Heart left ventricle (tissue), 16 donors: ENCODE data around the gene CAMTA1. TPM values are rescaled to one million over a fixed set of nuclear protein-coding genes. Genes with fewer than 3 reads are reported as not detected.

ENCODE experiments used
- ATAC-seq, 4 donors: fragments of 200-7000 bp; cut with Tn5 transposase; one replicate each; pipeline ENCODE4 v1.9.1; 2020 to 2022; ENCODE audit warnings: moderate library complexity in 4 of 4, mild to moderate bottlenecking in 3 of 4, moderate number of reproducible peaks in 1 of 4
- DNase-seq, 5 donors: peaks; one replicate each; pipeline ENCODE4 v3.0.0-alpha.2; 2020
- H3K27ac ChIP-seq, 12 donors: fragments of 200-600 bp; sonication (generic) in 4 of 12; one replicate each; pipeline versions ENCODE4 v1.5.0 to v1.8.0; 2016 to 2022; ENCODE audit warnings: mild to moderate bottlenecking in 2 of 12
- H3K27me3 ChIP-seq, 9 donors: fragments of 200-600 bp; sonication (generic) in 2 of 9; one replicate each; pipeline versions ENCODE4 v1.5.1 to v1.8.0; 2016 to 2022; ENCODE audit warnings: mild to moderate bottlenecking in 3 of 9
- H3K36me3 ChIP-seq, 9 donors: fragments of 200-600 bp; sonication (generic) in 2 of 9; one replicate each; pipeline versions ENCODE4 v1.5.0 to v1.8.0; 2018 to 2022; ENCODE audit warnings: mild to moderate bottlenecking in 2 of 9
- H3K4me1 ChIP-seq, 12 donors: fragments of 200-600 bp; sonication (generic) in 4 of 12; one replicate each; pipeline versions ENCODE4 v1.5.0 to v1.8.0; 2016 to 2022; ENCODE audit warnings: mild to moderate bottlenecking in 3 of 12
- H3K4me3 ChIP-seq, 12 donors: fragments of 200-600 bp; sonication (generic) in 4 of 12; one replicate each; pipeline versions ENCODE4 v1.5.0 to v1.8.0; 2017 to 2022; ENCODE audit warnings: mild to moderate bottlenecking in 9 of 12, moderate library complexity in 4 of 12
- H3K9me3 ChIP-seq, 12 donors: fragments of 200-600 bp; sonication (generic) in 4 of 12; one replicate each; pipeline versions ENCODE4 v1.5.0 to v1.8.0; 2016 to 2022; ENCODE audit warnings: mild to moderate bottlenecking in 1 of 12
- POLR2A ChIP-seq, 2 donors: fragments of 450-650 bp; IDR thresholded peaks; one replicate each; pipeline ENCODE4 v1.6.1; 2017; ENCODE audit warnings: antibody characterized with exemption in 2 of 2, mild to moderate bottlenecking in 2 of 2, moderate library complexity in 2 of 2
- WGBS, 4 donors: extraction: QIAGEN DNeasy Blood & Tissue Kit in 2 of 4; methylation state at CpG; one replicate each; pipeline versions ENCODE4 v1.1.5 to v1.1.7; 2013 to 2018; 5-methylcytosine and 5-hydroxymethylcytosine counted together
- intact Hi-C, 10 donors: fragments of 100-400 bp; cut with DNase I; formaldehyde crosslinking; loops; one replicate each; pipeline versions ENCODE4 v1.11.1 to v1.14.2; 2022
- polyA plus RNA-seq, 2 donors: library from polyadenylated mRNA; stranded (reverse); fragments of 200-250 nt; gene quantifications; one replicate each; pipeline ENCODE4 v1.2.3, GENCODE V29; 2013
- total RNA-seq, 9 donors: library from RNA; depleted of rRNA in 2 of 9; stranded (reverse); fragments of >200 nt in 2 of 9; fragmentation: NEBNext Ultra II Directional in 3 of 9; extraction: Animal tissue kit (Norgen Biotek cat#: 25700) in 3 of 9; gene quantifications; one replicate each; pipeline versions ENCODE4 v1.1.0 to v1.2.4, GENCODE V29; 2016 to 2023
- TF ChIP-seq, protein P1 (sequence below), 12 donors: fragments of 200-600 bp; sonication (generic) in 4 of 12; IDR thresholded peaks; one replicate each; pipeline versions ENCODE4 v1.5.0 to v1.8.0; 2018 to 2022; ENCODE audit warnings: antibody characterized with exemption in 12 of 12, mild to moderate bottlenecking in 5 of 12
- donor health status: ischemic (EF 13 %, LVEDD 7.1; RV severe dilation, severe dysfunction).
- donor health status: healthy with polysubstance abuse.
- donor health status: DM: no; HTN: yes; CAD: no.
- donor health status: DM: no; HTN: no; CAD: no.
- donor health status: ischemic (EF 25% LVEDD 6.9; RV normal size, moderate dysfunction).
- donor health status: ischemic (EF 25% LVEDD 5.7; RV mildly dilated, moderate dysfunction).
- donor health status: healthy.
- donor health status: DM: yes; HTN: yes; CAD: no.
- donor health status: ischemic (EF 35%, LVEDD 5.7; RV mildly dilated, moderate dysfunction).
- donor health status: nonischemic (EF 11% LVEDD 7.7; RV severe dilation, severe dysfunction).
- donor health status: DM: yes; HTN: yes; CAD: no.
- donor health status: PGD.
- donor health status: ischemic (EF 29% LVEDD 5.4; RV normal size, mild dysfunction).
- donor health status: nonischemic (EF 23%, LVEDD 6.1; RV moderate dilation, normal function).

Gene CAMTA1
- total and polyA plus RNA-seq, 11 donors: 114 to 303 (median 137) TPM

DNA sequence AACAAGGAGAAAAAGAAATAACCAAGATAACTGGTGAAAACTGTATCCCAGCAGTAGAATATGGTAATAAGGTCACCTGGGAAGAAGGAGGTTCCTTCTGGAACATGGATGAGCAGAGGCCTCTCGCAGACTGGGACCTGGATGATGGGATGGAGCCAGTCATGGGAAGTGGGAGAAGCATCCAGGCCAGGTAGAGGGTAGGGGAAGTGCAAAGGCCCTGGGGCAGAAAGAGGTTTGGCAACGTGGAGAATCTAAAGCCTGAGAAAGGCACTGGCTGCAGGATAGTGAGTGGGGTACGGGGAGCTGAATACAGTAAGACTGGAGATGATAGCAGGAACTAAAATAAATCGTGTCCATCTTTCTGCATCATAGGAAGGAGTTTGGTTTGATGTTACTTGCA is 889.7 kb downstream of the CAMTA1 start:
- Histone ChIP-seq H3K9me3 (no peaks in the 10 kb centered on the region), H3K27ac (no peak overlapping the region), H3K36me3 (no peaks in the 10 kb centered on the region), H3K4me3 (no peak overlapping the region), H3K27me3 (no peaks in the 10 kb centered on the region), H3K4me1 (peaks cover 0 to 23% (median 10%) of the 10 kb centered on the region in 12 donors)
- no peak for TF ChIP-seq POLR2A (IDR thresholded peaks at IDR 0.05)
- TF ChIP-seq, protein P1, sequence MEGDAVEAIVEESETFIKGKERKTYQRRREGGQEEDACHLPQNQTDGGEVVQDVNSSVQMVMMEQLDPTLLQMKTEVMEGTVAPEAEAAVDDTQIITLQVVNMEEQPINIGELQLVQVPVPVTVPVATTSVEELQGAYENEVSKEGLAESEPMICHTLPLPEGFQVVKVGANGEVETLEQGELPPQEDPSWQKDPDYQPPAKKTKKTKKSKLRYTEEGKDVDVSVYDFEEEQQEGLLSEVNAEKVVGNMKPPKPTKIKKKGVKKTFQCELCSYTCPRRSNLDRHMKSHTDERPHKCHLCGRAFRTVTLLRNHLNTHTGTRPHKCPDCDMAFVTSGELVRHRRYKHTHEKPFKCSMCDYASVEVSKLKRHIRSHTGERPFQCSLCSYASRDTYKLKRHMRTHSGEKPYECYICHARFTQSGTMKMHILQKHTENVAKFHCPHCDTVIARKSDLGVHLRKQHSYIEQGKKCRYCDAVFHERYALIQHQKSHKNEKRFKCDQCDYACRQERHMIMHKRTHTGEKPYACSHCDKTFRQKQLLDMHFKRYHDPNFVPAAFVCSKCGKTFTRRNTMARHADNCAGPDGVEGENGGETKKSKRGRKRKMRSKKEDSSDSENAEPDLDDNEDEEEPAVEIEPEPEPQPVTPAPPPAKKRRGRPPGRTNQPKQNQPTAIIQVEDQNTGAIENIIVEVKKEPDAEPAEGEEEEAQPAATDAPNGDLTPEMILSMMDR (IDR thresholded peaks at IDR 0.05): no peak
- WGBS, 4 donors: 81 to 89% (median 82%) methylated on average over 4 of the region's 4 CpGs
- DNase-seq: peak in 2 of 5 donors; percentile 4 to 10
- intact Hi-C loops: loop anchor here in 1 of 10 donors (5.0 kb wide), 1 partner anchor 37 kb away; no protein-coding TSS in a partner anchor
- ATAC-seq: no peak

- Histone ChIP-seq H3K9me3 (no peaks in the 10 kb centered on the region), H3K27ac (no peak overlapping the region), H3K4me1 (peaks cover 0 to 21% (median 6%) of the 10 kb centered on the region in 12 donors), H3K4me3 (no peak overlapping the region), H3K27me3 (no peaks in the 10 kb centered on the region), H3K36me3 (no peaks in the 10 kb centered on the region)
- TF ChIP-seq, protein P1 (IDR thresholded peaks at IDR 0.05): no peak
- intact Hi-C loops: loop anchor here in 1 of 10 donors (5.0 kb wide), 1 partner anchor 37 kb away; no protein-coding TSS in a partner anchor
- WGBS, 4 donors: 84 to 91% (median 89%) methylated on average over 17 to 19 of the region's 19 CpGs
- ATAC-seq (no peak), DNase-seq (peak in 3 of 5 donors; percentile 11 to 26 (median 12))
Observed at GRCh38 chr1:7675431-7676273, 890.4 kb downstream of the CAMTA1 start.

DNA sequence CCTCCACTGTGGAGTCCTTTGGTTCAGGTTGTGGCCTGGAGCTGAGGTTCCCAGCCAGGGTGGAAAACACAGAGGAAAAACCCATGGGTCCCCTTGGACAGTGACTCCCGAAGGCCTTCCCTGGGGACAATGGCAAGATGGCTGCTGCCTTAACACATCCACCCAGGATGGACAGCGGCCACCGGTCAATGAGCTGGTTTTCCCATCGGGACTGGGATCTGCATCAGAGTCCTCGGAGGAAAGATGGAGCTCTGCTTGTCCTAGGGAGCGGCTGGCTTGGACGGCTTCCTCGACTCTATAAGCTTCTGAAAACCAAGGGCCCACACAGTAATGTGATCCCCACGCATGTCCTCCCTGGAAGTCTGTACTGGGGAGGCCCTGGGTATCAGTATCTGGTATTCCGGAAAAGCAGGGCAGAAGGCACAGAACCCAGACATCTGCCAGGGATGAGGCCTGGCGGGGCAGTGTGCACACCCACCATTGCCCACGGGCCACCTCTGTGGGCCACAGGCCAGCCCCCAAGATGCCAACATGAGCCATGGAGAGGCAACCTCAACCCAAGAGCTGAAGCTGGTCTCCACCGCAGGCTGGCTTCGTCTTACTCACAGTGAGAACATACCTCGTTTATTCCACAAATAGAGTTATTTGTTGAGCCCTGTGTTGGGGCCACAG is 891.2 kb downstream of the CAMTA1 start:
- no peak for ATAC-seq

More for the DNA sequence above, 891.2 kb downstream of the CAMTA1 start:
- intact Hi-C loops: loop anchor here in 1 of 10 donors (5.0 kb wide), 1 partner anchor 36 kb away; no protein-coding TSS in a partner anchor
- no peak overlapping the region for H3K27ac ChIP-seq
- TF ChIP-seq, protein P1 (IDR thresholded peaks at IDR 0.05): no peak
- no peak for TF ChIP-seq POLR2A (IDR thresholded peaks at IDR 0.05)
- peaks cover 0 to 25% (median 8%) of the 10 kb centered on the region in 12 donors for H3K4me1 ChIP-seq
- H3K4me3 ChIP-seq: no peak overlapping the region
- H3K27me3 ChIP-seq: no peaks in the 10 kb centered on the region
- H3K9me3 ChIP-seq: no peaks in the 10 kb centered on the region
- DNase-seq: peak in 2 of 5 donors; percentile 17 to 38
- WGBS, 4 donors: 88 to 94% (median 93%) methylated on average over 9 to 15 of the region's 15 CpGs
- H3K36me3 ChIP-seq: no peaks in the 10 kb centered on the region
